MM.1S (cell line): ENCODE measurements around the gene CCDC88C.

Experiments used
- EZH2 ChIP-seq: fragments of 300-600 bp; sonication (generic); optimal IDR thresholded peaks from 2 replicates; pipeline ENCODE3; 2017; ENCODE audit warnings: low read depth, mild to moderate bottlenecking, antibody characterized with exemption, low read length, mixed read lengths
- TF ChIP-seq, protein P1 (sequence below): fragments of 300-600 bp; sonication (generic); IDR thresholded peaks from 2 replicates; pipeline ENCODE4 v1.5.1; 2016; ENCODE audit warnings: antibody characterized with exemption, low read length, mixed read lengths

DNA sequence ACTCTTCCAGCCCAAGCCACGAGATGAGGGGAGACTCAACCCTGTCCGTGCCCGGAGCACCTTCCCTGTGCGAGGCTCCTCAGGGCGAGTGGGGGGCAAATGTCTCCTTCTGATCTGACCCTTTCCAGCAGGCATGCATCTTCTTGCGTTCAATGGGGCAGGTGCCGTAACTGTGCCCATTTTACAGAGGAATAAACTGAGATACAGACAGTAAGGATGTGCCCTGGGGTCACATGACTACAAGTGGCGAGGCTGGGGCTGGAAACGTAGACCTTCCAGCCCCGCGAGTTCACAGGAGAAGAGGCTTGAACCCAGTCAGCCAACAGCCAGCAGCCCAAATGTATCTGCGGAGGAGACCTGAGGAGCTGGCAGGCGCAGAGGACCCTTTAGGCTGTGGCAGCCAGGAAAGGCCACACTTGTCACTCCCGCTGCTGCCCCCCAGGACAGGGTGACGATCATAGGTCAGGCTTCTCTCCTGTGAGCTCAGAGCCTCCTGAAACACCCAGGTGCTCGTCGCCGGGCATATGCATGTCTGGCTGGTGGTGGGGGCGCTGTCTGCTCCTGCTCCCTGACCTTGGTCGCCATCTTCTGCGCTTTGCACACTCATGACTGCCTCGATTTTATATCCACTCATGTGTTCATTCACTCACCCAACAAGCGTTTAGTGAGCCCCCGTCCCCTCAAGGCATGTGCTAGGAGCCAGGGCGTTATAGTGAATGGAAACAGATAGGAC, 41.7 kb downstream of the CCDC88C start:
- TF ChIP-seq, protein P1, sequence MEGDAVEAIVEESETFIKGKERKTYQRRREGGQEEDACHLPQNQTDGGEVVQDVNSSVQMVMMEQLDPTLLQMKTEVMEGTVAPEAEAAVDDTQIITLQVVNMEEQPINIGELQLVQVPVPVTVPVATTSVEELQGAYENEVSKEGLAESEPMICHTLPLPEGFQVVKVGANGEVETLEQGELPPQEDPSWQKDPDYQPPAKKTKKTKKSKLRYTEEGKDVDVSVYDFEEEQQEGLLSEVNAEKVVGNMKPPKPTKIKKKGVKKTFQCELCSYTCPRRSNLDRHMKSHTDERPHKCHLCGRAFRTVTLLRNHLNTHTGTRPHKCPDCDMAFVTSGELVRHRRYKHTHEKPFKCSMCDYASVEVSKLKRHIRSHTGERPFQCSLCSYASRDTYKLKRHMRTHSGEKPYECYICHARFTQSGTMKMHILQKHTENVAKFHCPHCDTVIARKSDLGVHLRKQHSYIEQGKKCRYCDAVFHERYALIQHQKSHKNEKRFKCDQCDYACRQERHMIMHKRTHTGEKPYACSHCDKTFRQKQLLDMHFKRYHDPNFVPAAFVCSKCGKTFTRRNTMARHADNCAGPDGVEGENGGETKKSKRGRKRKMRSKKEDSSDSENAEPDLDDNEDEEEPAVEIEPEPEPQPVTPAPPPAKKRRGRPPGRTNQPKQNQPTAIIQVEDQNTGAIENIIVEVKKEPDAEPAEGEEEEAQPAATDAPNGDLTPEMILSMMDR, result 0 out of 2 replicates have a peak, but pooled peaks have one; percentile 3
- TF ChIP-seq EZH2, result no peak
